AG09309 (cell line): ENCODE results near the gene RASSF7.
A peak's percentile ranks its signal among the peaks of the same experiment; 100 is the strongest.

Experiments
- DNase-seq: peaks from one replicate; pipeline ENCODE4 v3.0.0-alpha.2; 2010; ENCODE audit warnings: low read depth
- H3K4me3 ChIP-seq: 2 replicates; pipeline ENCODE4 v1.5.1; 2011; ENCODE audit warnings: mild to moderate bottlenecking, low read depth, low read length, moderate library complexity; ENCODE audit not compliant: control insufficient read depth
- CTCF ChIP-seq: IDR thresholded peaks from 2 replicates; pipeline ENCODE4 v1.5.1; 2011; ENCODE audit warnings: mild to moderate bottlenecking, low read depth, low read length, inconsistent platforms; ENCODE audit not compliant: insufficient read depth, control insufficient read depth; ENCODE audit errors: missing control alignments

Gene RASSF7

GRCh38 chr11:532986-533585 is 27.7 kb upstream of the RASSF7 start:
- TF ChIP-seq CTCF, result no peak
- H3K4me3 ChIP-seq, result no peak overlapping the region
- DNase-seq, result no peak

GRCh38 chr11:533586-534395 is 27.0 kb upstream of the RASSF7 start:
- DNase-seq, result no peak
- H3K4me3 ChIP-seq, result peak overlapping the region; percentile 87
- no peak for TF ChIP-seq CTCF

GRCh38 chr11:534396-535209 is 26.2 kb upstream of the RASSF7 start:
- peak overlapping the region; percentile 87 for H3K4me3 ChIP-seq
- no peak for TF ChIP-seq CTCF
- DNase-seq, result no peak

- TF ChIP-seq CTCF, result no peak
- no peak for DNase-seq
- peak overlapping the region; percentile 87 for H3K4me3 ChIP-seq
These were observed 25.6 kb upstream of the RASSF7 start for GRCh38 chr11:535210-535518.

- peak; percentile 66 for DNase-seq
- peak within 1 kb of the TSS; percentile 87 for H3K4me3 ChIP-seq
- no peak for TF ChIP-seq CTCF
These were observed 25.0 kb upstream of the RASSF7 start, which contains the start of gene HRAS for GRCh38 chr11:535519-536454. TSS of gene HRAS (minus strand) at chr11:535576.

- peak within 1 kb of the TSS; percentile 21 for H3K4me3 ChIP-seq
- TF ChIP-seq CTCF, result no peak
- DNase-seq, result no peak
These were observed 23.7 kb upstream of the RASSF7 start, which contains the start of gene LRRC56 for GRCh38 chr11:536841-537621. TSS of gene LRRC56 (plus strand) at chr11:537527. CDS start at chr11:540685, 3,158 bp downstream.
